KG1 (cell line): Measurements from ENCODE around the gene ERMP1.
A peak's percentile ranks its signal among the peaks of the same experiment; 100 is the strongest.

ENCODE experiments used
- DNase-seq: peaks from one replicate; lab custom pipeline; 2025; lab: John Stamatoyannopoulos, UW

Gene ERMP1

GRCh38 chr9:5852987-5853386 lies 20.1 kb upstream of the ERMP1 start:
- DNase-seq = no peak

DNA sequence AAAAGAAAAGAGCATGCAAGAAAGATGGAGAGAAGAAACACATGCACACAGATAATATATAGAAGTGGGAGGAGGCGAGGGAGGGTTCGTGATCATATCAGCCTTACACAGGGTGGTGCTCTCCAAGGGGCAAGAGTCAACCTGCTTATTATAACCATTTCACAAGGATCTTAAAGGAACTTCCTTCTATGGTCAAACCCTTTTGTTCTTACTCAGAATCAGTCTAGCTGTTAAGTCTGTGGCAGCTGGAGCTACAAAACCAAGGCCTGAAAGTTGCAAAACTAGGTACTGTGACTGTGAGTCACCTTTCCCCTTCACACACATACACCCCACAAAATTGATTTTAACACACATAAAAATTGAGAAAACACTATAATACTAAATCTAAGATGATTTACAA lies 18.5 kb upstream of the ERMP1 start:
- peak; percentile 44 for DNase-seq

GRCh38 chr9:5850724-5851122 lies 17.8 kb upstream of the ERMP1 start:
- no peak for DNase-seq

GRCh38 chr9:5848372-5848882 lies 15.5 kb upstream of the ERMP1 start:
- no peak for DNase-seq

- no peak for DNase-seq
These were observed 13.6 kb upstream of the ERMP1 start for GRCh38 chr9:5846501-5846921.

GRCh38 chr9:5846096-5846495 lies 13.2 kb upstream of the ERMP1 start:
- peak; percentile 28 for DNase-seq

DNA sequence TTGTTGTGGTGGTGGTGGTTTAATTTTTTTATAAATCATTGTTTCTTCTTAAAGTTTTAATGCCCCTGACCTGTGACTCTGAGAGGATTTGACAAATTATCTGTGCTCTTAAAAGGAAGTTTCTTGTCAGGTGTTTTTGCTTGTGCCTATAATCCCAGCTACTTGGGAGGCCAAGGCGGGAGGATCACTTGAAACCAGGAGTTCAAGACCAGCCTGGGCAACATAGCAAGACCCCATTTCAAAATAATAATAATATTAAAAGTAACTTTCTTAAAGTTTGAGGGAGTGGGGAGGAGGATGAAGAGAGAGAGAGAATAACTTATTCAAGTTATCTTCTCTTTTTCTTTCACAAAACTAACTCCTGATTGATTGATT lies 12.2 kb upstream of the ERMP1 start:
- DNase-seq = no peak

DNA sequence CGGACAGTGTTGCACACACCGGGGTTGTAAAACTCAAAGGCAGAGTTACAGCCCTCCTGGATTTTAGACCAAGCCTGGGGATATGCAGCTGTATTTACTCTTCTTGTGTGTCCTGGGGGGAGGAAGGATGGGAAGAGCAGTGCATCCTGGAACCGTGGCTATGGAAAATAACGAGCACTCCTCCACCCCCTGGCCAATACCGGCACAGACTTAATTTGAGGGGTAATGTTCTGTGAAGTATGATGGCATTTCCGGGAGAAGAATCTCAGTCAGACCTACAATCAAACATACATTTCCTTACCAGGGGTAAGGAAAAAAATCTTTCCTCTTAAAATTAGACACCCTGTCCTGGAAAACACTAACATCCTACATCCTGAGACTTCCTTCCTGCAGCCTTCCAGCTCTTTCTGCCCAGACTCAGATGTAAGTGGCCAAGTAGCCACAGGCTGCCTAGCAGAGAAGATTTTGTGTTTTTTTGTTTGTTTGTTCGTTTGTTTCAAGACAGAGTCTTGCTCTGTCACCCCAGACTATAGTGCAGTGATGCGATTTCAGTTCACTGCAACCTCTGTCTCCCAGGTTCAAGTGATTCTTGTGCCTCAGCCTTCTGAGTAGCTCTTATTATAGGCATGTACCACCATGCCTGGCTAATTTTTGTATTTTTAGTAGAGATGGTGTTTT lies 11.0 kb upstream of the ERMP1 start:
- no peak for DNase-seq

DNA sequence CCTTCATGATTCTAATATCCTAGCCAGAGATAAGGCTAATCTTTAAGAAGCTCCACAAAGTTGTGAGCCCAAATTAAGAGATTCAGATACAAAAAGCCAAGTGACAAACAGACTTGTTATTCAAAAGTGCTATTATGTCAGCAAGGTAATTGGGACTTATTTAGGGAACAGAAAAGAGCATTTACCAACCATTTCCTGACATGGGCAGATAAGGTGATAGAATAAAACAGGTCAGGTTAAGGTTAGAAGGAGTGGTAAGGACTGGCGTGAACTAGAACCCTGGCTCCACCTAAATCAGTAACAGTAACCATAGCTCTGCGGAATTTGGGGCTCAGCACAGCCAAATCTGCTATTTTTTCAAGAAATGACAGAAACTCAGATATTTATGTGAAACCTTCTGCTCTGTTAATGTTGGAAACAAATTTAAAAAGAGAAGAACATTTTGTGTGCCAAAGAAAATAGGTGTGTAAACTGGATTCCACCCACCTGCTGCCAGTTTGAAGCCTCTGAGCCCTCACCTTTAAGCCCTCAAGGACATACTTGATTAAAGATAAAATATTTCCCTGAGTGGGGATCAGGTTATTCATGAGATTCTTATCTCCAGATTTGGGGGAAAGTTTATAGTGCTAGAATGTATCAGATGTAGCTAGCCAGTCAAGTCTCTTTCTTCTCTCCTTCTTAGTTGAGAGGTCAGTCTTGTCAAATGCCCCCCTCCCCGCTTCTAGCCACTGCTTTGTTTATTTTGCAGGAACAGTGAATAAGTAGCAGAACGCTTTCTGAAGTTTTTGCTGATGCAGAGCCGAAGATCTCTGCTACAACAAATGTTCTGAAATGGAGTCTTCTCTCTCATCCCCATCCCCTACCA lies 10.2 kb upstream of the ERMP1 start:
- no peak for DNase-seq

- peak; percentile 30 for DNase-seq
These were observed 9.1 kb upstream of the ERMP1 start for GRCh38 chr9:5841771-5842573.

GRCh38 chr9:5840788-5841187 lies 7.9 kb upstream of the ERMP1 start:
- DNase-seq = no peak

DNA sequence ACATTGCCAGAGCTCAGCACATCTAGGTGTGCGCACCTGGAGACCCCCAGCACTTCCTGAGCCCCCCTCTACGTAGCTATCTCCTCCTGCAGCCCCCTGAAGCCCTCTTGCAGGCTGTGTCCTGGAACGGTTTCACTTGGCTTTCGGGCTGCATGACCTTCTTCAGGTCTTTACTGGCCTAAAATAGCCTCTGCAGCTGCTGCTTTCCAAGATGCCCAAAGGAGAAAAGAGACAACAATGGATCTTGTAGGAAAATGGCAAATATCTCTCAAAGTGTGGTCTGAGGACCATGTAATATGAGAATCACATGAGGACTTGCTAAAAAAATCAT lies 6.6 kb upstream of the ERMP1 start:
- no peak for DNase-seq

DNA sequence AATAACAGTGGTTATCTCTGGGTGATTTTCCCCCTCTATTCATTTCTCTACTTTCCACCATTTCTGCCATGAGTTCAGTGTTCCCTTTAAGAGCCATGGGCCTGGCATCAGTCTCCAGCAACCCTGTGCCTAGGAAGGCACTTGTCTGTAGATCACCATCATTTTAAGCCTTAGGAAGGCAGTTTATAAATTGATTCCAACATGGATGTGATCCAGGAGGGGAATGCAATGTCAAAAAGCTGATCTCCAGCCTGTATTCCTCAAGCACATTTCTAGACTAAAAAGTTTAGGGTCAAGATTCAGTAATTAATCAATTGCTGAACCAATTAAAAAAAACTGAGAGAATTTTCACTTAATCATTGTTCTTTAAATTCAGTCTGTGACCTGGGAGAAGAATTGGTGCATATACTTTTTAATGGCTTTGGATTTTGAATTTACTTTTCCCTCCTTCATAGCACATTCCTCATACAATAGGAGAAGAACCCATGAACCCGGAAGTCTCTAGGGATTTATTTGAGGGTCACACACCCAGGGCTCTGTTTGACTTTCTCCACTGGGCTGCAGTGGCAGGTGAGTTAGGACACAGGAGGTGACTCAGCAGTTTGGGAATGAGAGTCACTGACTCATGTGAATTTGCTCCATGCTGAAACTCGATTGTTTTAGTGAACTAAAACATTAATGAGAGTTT lies 6.1 kb upstream of the ERMP1 start:
- DNase-seq = no peak

DNA sequence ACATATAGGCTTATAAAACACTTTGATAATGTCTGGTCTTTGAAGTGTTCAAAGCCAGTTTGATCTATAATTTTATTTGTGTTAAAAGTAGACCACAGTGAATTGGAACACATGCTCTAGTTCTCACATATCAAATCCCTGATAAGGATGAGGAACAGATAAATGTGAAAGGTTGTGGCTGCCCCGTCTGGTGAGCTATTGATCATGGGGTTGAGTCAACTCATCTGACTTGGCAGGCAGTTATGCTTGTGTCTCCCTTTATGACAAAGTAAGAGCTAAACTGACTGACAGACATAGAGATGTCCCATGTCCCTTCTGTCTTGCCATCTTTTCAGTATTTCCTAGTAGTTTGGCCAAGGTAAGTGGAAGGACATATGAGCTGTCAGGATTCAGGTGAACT lies 2.9 kb upstream of the ERMP1 start:
- DNase-seq = no peak

GRCh38 chr9:5834214-5834613 lies 1.3 kb upstream of the ERMP1 start:
- DNase-seq = no peak

- no peak for DNase-seq
These were observed 813 bp downstream of the ERMP1 start for GRCh38 chr9:5832071-5832537.

GRCh38 chr9:5825895-5826622 lies 6.9 kb downstream of the ERMP1 start:
- DNase-seq = no peak

DNA sequence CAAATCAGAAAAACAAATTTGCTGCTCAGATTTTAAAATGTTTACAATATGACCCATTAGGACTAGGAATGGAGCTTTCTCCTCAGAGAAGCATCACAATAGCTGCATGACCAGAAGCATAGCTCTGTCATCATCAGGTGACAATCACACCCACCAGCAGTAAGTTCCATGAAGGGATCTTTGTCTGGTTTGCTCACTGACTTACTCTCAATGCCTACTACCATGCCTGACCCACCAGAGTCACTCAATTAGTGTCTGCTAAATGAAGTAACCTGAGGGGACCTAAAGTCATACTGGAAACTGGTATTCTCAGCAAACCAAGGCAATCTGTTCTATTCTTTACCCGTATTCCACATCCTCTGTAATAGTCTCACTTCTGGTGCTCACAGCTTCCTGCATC lies 7.7 kb downstream of the ERMP1 start:
- no peak for DNase-seq

DNA sequence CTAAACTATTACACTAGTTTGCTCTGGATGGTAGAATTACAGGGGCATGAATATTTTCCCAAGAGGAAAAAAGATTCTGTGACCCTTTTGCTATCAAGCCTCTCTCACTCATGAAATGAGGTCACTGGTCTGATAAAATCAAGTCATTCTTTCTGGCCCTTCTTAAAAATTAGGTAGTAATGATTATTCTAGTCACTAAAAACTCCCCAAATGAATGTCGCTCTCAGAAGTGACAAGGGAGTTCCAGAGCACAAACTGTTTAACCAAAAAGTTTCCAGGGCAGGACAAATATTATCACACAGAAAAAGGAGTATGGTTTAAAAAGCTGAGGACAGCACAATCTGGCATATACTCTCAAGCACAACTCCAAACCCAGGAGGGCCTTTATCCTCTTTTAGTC lies 12.5 kb downstream of the ERMP1 start:
- no peak for DNase-seq

- DNase-seq = no peak
These were observed 13.7 kb downstream of the ERMP1 start for GRCh38 chr9:5819174-5819573.

DNA sequence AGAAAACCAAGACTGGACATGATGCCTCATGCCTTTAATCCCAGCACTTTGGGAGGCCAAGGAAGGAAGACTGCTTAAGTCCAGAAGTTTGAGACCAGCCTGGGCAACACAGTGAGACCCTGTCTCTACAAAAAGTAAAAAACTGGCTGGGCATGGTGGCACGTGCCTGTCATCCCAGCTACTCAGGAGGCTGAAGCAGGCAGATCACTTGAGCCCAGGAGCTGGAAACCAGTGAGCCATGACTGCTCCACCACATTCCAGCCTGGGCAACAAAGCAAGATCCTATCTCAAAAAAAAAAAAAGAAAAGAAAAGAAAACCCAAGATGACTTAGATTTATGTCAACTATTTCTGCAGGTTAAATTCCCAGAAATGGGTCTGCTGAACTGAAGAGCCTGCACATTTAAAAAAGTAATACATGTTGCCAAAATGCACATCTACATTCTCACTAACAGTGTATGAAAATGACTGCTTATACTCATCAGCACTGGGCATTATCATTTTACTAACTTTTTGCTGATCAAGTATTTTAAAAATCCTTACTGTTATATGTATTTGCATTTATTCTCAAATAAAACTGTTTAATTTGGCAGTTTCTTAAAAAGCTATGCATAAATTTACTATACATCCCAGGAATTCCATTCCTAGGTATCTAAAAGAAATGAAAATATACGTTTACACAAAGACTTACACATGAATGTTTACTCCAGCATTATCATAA lies 14.3 kb downstream of the ERMP1 start:
- DNase-seq = no peak
